Stimulated activated CD4-positive, alpha-beta T cell treated with anti-CD3 and anti-CD28 coated beads, Interleukin-15, amount 100 ng/mL, for 24 hours (primary cell): Measurements from ENCODE around the gene CEP20.

ENCODE experiments used
- DNase-seq: peaks from one replicate; pipeline ENCODE4 v3.0.0-alpha.2; 2020

CEP20 gene

DNA sequence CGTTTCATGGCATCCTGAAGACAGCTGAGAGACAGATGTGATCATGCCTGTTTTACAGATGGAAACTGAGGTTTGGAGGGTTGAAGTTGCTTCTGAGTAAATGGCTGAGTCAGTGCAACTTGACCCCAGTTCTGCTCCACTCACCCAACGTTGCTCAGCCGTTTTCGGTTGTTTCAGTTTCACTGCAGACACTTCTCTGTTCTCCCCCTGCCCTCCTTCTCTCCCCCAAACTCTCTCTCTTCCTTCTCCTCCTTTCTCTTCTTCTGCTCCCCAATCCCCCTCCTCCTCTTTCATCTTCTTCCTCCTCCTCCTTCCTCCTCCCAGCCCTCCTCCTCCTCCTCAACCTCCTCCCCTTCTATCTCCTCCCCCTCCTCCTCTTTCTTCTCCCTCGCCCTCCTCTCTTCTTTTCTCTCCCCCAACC lies 9.4 kb upstream of the CEP20 start:
- DNase-seq = peak; percentile 67

DNA sequence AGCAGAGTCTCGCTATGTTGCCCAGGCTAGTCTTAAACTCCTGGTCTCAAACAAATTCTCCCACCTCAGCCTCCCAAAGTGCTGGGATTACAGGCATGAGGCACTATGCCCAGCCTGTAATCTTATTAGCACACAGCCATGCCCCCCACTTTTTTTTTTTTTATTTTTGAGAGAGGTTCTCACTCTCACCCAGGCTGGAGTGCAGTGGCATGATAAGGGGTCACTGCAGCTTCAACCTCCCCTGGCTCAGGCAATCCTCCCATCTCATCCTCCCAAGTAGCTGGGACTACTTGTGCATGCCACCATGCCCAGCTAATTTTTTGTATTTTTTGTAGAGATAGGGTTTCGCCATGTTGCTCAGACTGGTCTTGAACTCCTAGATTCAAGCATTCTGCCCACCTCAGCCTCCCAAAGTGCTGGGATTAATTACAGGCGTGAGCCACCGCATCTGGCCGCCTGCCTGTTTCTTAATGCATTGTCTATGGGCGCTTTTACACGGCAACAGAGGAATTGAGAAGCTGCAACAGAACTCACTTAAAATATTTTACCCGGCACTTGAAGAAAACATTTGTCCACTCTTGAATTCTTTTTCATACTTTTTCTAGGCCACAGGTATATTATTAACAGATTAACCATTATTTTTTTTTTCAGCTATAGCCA lies 8.8 kb upstream of the CEP20 start:
- no peak for DNase-seq

DNA sequence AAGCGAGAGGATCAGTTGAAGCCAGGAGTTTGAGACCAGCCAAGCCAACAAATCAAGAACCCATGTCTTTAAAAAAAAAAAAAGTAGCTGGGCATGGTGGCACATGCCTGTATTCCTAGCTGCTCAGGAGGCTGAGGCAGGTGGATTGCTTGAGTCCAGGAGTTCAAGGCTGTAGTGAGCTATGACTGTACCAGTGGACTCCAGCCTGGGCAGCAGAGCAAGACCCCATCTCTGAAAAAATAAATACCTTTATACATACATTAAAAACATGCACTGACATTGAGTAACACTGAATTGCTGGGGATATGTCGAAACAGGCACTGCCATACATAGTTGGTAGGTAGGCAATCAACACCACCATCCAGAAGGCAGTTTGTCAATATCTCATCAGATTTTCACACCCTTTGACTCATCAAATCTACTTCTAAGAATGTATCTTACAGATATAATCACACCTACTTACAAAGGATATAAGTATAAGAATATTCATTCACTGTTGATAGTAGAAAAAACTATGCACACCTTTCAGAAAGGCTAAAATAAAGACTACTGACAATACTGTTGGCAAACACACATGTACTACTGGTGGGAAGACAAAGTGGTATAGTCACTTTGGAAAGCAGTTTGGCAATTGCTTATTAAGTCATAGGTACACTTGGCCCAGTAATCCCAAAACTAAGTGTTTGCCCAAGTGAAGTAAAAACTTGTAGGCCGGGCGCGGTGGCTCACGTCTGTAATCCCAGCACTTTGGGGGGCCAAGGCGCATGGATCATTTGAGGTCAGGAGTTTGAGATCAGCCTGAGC lies 6.4 kb upstream of the CEP20 start:
- DNase-seq = no peak

DNA sequence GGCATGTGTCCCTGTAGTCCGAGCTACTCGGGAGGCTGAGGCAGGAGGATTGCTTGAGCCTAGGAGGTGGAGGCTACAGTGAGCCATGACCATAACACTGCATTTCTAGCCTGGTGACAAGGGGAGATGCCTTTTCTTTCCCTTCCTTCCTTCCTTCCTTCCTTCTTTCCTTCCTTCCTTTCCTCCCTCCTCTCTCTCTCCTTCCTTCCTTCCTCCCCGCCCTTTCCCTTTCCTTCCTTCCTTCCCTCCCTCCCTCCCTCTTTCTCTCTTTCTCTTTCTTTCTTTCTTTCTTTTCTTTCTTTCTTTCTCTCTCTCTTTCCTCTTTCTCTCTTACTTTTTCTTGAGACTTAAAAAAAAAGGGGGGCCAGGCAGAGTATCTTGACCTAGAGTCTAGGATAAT lies 3.1 kb upstream of the CEP20 start:
- no peak for DNase-seq

DNA sequence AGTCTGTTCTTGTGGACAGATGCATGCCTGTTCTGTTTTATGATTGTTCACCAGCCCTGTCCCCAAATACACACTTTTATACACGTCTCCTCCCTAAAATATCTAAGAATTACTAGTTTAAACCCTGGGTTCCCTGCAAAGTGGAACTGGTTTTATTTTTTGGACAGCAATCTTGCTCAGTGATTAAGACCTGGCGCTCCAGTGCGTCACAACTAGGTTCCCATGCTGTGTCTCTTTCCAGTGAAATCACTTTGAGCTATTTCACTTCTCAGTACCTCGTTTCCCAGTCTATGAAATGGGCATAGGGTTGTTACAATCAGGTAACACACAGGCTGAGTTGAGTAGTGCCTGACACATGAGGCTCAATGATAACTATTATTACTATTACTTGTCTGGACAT lies 1.1 kb downstream of the CEP20 start:
- DNase-seq = no peak

DNA sequence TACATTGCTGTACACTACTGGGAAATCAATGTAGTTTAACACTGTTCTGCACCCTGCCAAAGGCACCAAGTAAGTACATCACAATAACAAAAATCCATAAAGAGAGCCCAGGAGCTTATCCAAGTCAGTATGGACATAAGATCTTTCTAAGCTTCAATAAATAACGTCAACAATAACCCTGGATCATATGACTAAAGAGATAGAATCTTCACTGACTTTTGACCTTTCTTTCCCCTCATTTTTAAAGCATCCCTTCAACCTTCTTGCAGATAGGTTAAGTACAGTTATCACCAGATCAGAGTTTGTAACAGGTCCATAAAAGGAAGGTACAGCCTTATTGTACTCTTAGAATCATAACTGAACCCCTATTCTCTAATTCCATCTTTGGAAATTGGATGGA lies 2.3 kb downstream of the CEP20 start:
- DNase-seq = no peak

DNA sequence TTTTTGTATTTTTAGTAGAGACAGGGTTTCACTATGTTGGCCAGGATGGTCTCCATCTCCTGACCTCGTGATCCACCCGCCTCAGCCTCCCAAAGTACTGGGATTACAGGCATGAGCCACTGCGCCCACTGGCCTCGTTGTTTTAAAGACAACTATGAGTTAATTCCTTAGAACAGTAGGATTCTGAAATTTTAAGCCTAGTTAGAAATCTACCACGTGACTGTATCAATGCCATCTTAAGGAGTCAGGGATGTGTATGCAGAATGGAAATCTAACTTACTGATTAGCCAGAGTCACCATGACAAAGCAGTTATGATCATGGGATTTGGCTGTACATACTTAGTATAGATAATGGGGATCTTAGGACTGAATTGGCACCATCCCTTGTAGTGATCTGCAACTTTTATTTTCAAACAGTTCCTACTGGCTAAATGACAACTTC lies 2.8 kb downstream of the CEP20 start:
- DNase-seq = no peak

DNA sequence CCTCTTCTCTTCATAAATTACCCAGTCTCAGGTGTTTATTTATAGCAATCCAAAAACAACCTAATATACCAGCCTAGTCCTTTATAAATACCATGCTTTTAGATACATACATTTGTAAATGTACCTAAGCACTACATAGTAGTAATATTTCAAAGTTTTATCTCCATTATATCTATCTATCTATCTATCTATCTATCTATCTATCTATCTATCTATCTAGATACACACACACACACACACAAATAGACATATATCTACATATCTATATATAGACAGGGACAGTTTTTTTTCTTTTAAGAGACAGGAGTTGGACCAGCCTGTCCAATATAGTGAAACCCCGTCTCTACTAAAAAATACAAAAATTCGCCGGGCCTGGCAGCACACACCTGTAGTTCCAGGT lies 5.8 kb downstream of the CEP20 start:
- DNase-seq = no peak

DNA sequence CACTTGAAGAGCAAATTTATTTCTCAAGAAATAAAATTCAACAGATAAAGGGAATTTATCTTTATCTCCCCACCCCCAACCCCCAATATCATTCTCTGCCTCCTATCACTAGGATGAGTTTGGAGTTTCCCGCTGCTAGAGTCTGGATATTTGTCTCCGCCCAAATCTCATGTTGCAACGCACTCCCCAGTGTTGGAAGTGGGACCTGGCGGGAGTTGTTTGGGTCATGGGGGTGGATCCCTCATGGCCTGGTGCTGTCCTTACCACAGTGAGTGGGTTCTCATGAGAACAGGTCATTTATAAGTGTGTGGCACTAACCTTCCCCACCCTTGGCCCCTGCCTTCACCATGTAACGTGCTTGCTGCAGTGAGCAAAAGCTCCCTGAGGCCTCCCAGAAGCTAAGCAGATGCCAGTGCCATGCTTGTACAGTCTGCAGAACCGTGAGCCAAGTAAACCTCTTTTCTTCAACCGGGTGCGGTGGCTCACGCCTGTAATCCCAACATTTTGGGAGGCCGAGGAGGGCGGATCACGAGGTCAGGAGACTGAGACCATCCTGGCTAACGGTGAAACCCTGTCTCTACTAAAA lies 6.5 kb downstream of the CEP20 start:
- DNase-seq = no peak

DNA sequence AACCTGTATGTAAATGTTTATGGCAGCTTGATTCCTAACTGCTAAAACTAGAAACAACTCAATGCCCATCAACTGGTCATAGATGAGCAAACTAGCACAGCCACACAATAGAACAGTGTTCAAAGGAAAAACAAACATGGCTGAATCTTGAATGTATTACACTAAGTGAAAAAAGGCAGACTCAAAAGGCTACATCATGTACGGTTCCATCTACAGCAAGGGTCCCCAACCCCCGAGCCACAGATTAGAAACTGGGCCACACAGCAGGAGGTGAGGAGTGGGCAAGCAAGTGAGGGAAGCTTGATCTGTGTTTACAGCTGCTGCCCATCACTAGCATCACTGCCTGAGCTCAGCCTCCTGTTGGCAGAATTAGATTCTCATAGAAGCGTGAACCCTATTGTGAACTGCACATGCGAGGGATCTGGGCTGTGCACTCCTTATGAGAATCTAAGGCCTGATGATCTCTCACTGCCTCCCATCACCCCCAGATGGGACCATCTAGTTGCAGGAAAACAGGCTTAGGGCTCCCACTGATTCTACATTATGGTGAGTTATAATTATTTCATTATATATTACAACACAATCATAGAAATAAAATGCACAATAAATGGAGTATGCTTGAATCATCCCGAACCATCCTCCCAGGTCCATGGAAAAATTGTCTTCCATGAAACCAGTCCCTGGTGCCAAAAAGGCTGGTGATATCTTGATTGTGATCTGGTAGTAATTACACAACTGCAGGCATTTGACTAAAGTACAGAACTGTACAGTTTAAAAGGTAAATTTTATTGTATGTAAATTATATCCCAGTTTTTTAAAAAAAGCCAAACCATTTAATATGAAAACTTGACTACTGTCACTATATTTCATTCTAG lies 7.7 kb downstream of the CEP20 start:
- no peak for DNase-seq

DNA sequence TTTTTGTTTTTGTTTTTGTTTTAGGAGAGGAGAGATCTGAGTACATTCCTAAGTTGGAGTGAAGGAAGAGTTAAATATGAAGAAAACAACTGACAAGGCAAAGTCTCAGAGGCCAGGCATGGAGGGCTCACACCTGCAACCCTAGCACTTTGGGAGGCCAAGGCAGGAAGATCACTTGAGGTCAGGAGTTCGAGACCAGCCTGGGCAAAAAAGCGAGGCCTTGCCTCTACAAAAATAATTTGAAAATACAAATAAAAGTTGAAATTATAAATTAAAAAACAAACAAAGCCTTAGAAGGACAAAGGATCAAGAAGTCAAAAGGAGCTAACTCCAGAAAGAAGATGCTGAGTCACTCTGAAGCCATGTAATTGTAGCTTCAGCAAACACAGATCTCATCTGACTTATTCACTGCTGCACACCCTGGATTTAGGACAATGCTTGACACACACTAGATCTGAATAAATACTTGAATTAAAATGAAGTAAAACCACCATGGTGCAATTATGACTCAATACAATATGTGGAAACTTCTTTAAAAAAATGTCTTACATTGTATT lies 9.1 kb downstream of the CEP20 start:
- no peak for DNase-seq

DNA sequence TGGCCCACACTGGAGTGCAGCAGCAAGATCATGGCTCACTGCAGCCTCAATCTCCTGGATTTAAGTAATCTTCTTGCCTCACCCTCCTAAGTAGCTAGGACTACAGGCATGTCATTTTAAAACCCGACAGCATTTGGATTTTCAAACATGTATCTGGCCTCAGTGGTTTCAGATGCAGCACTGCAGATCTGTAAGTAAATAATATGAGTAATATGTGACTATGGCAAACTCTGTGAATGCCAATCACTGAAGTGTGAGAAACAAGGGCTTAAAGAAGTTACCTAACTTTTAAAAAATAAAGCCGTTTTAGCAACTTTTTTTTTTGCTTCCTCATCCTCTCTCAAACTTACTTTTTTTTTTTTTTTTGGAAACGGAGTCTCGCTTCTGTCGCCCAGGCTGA lies 11.9 kb downstream of the CEP20 start:
- DNase-seq = no peak

DNA sequence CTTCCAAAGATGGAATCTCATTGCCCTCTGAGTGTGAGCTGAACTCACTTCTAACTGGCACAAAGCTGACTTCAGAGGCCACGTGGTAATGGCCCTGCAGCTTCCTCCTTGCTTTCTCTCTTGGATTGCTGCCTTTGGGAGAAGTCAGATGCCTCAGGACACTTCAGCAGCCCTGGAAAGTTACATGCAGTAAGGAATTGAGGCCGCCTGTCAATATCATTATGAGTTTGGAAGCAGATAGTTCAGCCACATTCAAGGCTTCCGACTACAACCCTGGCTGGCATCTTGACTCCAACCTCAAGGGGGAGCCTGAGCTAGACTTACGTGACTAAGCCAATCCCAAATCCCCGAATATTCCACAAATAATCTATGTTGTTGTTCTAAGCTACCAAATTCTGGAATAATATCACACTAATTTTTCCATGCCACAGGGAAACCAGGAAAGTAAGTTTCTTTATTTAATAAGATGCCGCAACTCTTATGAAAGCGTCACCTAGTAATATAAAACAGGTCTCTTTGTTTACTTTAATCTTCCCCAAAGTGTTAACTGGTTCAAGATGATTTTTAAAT lies 13.6 kb downstream of the CEP20 start:
- DNase-seq = peak; percentile 12

DNA sequence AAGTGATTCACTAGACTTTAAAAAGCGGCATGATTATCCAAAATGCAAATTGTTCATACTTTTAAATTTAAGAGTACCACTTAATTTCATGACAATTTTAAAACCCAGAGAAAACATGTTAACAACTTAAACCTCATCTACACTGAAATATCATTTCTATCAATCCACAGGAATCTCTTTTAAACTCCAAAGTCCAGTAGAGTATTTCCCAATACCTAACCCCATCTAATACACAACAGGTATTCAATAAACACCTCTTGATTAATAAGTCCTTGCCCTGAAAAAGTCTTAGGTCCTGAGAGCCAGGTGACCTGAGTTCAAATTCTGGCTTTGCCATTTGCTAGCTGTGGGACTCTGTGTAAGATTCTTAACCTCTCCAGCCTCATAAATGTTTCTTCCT lies 14.7 kb downstream of the CEP20 start:
- DNase-seq = no peak

DNA sequence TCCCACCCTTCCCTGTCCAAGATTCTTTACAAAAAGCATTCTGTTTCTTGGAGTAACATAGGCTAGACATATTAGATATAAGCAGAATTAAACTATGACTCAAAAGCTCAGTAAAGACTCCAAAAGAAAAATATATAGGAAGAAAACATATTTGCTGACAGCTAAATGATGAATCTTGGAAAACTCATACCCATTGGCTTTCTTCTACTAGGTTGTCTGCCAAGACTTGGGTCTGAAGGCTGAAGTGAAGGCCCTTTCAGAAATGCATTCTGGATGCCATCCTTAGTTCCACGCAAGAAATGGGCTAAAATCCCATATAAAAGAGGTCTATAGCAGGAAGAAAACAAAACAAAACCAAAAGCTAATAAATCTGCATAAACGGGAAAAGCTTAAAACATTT lies 15.1 kb downstream of the CEP20 start:
- DNase-seq = no peak

DNA sequence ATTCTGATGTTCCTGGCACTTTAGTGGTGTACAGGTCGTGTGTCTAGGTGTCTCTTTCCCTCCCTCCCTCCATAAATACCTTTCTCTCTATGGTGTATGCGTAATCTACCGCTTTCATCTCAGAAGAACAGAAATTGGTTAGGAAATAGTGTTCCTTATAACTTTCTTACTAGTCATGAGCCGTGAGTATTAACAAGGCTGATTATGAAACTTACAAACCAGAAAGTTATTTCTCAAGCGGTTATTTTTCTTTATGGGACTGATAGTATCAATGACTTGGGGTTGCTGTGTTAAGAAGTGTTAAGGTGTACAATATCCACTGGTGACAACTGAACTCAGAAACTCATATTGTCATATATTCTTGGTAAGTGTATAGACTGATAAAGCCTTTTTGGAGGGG lies 18.4 kb downstream of the CEP20 start:
- DNase-seq = no peak

DNA sequence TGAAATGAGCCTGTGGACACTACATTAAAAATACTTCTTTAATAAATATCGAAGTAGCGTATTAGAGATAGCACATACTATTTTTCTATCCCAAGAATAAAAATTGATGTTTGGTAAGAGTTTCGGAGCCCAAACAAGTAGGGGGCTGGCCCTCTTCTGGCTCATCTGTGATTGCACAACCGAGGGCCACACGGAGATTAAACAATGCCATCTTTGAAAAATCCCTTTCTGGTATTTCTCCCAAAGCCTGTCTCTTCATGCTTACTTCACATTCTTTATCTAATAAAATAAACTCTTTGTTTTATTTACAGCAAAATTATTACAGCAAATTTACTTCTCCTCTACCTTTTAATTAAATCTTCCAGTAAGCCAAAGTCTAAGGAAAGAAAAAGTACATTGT lies 22.0 kb downstream of the CEP20 start:
- no peak for DNase-seq

DNA sequence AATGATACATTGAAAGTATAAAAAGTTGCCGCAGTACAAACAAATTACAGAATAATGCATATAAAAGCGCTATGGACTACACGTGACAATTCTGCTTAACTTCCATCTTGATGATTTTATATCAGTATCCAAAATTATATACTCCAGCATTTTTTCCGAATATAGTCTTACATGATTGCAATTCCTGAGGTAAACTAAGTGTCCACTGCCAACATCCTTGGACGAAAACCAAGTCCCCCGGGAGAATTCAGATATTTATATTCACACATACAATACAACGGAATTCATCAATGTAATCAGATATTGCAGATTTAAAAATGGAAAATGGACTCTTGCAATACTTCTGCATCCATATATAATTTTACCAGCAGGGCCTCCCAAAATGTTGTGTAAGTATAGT lies 22.7 kb downstream of the CEP20 start:
- DNase-seq = no peak

DNA sequence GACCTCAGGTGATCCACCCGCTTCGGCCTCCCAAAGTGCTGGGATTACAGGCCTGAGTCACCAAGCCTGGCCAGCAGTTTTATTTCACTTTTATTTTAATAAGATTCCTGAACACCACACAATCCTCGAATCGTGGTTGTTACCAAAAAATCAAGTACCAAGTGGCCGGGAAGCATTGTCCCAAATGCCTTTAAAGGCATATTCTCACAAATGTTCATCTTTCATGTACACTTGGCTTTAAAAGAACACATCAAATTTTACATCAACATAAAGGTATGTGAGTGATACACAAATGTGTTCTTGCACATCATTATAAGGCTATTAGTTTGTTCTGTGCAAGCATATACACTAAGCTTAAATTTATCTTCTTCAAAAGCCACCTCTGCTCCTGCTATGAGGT lies 23.5 kb downstream of the CEP20 start:
- no peak for DNase-seq

DNA sequence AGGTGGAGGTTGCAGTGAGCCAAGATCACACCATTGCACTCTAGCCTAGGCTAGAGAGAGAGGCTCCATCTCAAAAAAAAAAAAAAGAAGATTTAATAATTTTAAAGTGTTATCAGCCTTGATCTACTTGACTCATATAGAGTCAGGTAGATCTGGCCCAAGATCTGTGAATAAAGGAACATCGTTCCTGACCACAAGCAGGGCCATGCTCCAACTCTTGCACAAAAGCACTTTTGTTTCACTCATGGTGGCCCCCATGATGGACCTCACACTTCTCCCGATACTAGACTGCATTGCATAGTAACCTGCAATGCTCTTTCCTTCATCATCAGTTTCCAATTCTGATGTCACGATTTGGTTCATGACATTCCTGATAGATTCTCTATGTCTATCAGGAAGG lies 26.4 kb downstream of the CEP20 start:
- no peak for DNase-seq

DNA sequence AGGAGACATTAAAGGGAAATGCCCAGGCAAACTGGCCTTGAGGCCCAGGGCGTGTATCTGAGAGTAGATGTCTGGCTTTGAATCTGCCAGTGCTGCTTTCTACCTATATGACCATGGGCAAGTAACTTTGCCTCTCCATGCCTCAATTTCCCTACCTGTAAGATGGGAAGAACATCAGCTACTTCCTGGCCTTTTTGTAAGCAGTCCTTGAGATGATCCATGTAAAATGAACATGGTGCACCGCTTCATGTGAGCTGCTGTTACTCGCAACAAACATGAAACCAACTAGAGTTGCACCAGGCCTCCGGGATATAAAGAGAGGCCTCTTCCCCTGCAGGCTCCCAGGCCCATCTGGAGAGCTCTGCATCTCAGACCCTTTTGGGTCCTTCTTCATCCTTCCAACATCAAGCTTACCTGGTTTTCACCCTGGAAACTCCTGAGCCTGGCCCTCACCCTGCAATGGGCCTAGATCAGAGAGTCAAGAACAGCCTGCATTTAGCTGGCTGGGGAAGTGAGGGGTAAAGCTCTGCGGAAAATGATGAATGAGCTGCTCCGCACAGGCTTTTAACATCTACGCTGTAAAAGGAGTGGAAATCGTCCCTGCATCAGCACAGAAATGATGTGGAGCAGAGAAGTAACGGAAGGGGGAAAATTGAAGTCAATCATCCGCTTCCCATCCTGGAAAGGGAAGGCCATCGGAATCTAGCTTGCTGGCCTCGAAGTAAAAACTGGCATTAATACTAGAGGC lies 29.3 kb downstream of the CEP20 start:
- no peak for DNase-seq
